NCI-H748 (cell line): ENCODE data around the gene ARID3B.

Source experiments
- DNase-seq: peaks from one replicate; lab custom pipeline; 2025; ENCODE audit not compliant: unreplicated experiment; lab: John Stamatoyannopoulos, UW

Gene ARID3B

DNA sequence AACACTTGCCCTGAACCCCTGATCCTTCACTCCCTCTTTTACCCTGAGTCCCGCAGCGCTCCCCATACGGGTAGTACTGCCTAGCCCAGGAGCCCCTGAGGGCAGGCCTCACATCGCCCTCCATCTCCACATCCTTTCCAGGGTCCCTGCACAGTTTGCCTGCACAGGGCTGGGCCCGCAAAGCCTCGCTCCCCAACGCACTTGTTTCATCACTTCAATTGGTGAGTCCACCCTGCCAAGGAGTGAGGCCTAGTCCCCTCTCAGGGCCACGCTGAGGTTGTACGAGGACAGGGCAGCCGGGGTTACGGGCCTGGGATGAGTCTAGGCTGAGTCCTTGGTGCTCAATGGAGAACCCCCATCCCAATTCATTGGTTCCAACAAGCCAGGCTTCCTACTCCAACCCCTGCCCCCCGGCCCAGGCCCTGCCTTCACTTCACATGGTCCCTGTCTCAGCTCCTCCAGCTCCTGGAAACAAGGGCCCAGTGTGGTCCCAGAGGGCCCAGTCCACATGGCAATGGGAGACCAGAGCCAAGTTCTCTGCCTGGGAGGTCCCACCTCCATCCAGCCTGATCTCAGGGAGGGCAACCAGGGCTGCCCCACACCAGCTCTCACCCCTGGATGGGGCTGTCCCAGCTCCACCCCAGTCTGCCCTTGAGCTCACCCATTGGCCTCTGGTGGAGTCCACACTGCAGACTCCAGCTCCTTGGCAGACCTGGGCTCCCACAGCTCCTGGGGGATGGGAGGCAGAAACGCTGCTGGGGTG lies 62.2 kb downstream of the ARID3B start:
- DNase-seq, result no peak

DNA sequence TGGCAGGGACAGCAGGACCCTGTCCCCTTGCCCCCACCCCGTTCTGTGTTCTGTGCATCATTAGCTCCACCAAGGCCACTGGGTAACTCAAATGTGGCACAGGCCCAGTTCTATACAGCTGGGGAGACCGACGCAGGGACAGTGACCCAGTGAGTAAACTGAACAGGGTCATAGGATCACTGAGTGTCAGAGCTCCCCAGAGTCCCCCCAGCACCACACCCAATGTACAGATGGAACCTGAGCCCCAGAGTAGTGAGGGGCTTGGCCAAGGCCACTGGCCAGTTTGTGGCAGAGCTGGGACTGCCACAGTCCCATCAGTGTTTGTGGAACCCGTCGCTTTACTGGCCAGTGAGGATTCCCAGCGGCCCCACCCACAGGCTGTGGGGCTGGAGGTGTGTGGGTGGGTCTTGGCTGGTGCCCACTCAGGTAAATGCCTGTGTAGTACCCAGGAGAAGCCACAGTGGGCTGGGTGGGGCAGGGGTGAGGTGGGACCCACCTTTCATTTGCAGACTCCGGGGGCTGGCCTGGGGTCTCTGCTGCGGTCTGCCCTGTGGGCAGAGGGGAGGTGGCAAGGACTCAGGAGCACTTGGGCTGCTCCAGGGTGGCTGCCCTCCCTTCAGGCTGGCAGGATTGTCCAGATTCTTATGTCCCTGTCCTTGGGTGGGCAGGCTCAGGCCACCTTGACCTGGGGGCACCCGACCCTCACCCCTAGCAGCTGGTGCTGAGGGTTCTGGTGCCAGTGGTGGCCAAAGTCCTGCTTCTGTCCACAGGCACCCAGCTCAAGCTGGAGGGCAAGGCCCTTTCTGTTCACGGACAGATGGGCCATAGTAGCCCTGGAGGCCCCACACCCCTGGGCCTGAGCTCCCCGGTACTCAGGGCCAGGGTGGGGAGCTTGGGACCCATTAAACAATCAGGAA lies 63.0 kb downstream of the ARID3B start:
- DNase-seq, result no peak

DNA sequence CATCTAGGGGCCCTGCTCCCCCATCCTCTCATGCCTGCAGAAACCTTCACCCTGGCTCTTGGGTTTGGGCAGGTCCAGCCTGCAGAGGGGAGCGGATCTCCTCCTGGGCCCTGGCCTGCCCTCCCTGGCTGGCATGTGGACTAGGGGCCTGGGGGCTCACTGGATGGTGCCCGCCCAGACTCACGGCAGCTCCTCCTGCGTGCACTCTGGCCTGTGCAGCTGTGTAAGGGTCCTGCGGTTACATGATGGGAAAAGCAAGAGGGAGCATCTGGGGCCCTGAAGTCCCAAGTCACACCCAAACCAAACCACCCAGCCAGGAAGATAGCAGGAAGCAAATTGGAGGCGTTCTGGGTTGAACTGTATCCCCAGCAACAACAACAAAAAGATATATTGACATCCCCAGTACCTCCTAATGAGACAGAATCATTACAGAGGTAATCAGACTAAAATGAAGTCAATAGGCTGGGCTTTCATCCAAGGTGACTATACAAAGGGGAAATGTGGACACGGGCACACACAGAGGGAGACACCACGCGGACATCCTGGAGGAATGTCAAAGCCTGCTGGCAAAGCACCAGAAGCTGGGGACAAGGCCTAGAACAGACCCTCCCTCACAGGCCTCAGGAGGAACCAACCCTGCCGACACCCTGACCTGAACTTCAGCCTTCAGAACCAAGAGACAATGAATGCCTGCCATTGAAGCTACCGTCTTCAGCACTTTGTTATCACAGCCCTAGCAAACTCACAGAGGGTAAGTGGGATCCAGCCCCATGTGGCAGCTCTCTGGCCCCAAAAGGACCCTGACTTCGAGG lies 64.2 kb downstream of the ARID3B start:
- peak; percentile 73 for DNase-seq

DNA sequence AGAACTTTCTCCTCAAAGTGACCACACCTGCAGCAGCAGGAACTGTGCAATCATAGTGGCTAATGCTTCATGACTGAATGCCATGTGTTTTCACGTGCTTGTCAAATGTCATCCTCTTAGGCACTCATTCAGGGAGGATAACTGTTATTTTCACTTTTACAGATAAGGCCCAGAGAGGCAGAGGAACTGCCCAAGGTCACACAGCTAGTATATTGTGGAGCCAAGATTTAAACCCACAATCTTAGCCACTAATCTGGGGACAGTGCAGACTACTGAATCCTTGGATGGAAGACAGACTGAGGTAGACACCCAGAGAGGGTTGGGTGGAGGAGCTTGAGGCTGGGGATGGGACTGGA lies 64.8 kb downstream of the ARID3B start:
- DNase-seq, result no peak

DNA sequence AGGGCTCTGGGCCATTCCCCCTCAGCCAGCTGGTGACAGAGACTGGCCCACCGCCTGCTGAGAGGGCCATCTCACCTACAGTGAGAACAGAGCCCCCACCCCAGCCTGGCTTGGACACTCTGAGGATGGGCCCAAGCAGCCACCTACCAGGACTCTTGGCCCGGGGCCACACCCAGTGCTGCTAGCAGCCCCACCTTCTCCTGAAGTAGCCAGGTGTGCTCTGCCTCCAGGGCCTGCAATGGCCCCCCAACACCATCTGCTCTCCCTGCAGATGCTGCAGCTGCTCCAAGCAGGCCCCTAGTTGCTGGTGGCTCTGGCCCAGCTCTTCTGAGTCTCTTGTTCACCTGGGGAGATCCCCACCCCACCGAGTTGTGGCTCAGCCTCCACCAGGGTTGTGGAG lies 67.8 kb downstream of the ARID3B start:
- DNase-seq, result peak; percentile 4

DNA sequence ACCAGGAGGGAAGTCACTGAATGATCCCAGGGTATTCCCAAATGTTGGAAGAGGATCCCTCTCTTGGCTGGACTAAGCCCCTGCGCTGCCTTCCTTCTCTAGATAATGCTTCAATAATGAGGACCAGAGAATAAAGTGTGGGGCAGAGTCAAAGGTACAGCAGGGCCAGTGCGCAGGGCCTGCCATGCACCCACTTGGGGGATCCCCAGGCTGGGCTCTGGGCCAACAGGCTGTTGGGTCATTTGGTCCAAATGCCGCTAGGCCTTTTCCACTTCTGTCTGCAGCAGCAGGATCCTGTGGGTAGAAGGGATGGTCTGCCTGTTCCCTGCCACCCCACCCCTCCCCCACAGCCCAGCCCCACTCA lies 68.9 kb downstream of the ARID3B start:
- no peak for DNase-seq

DNA sequence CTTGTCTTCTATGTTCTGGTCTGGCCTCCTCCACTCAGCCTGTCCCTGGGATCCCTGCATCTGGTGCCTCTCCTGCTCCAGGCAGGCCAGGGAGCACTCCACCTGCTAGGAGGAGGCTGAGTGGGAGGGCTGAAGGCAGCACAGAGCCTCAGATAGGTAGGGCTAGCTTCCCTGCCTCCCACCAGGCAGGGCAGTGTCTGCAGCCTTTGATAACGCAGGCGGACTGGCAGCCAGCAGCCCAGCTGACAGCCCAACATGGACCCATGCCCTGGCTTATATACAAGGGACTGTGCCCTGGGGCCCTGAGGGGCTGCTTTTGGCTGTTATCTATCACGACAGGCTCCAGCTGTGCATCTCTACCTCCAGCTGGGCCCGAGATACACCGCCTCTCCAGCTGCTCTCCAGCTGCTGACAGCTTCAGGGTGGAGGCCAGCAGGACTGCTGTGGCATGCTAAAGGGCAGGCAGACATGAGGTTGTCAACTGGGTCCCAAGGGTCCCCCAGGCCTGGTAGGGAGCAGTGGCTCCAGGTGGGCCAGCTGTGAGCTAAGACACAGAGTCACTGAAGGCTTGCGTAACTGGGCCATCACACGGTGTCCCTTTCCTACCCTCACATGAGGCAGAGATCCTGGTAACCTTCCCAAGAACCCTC lies 69.4 kb downstream of the ARID3B start:
- no peak for DNase-seq

DNA sequence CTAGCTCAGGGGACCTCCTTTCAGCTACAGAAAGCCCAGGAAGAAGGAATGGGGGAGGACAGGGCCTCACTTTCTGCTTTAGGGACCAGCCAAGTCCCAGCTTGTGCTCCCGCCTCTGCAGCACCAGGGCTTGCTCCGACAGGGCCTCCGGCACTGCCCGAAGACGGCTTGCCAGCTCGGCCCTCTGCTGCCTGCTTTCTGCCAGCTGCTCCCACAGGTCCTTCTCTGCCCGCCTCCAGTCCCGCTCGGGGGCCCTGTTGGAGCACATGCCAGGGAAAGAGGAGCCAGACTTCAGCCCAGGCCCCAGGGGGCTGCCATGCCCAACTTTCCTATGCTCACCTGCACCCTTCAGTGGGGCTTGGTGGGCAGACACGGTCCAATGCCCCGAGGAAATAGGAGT lies 70.3 kb downstream of the ARID3B start:
- no peak for DNase-seq

DNA sequence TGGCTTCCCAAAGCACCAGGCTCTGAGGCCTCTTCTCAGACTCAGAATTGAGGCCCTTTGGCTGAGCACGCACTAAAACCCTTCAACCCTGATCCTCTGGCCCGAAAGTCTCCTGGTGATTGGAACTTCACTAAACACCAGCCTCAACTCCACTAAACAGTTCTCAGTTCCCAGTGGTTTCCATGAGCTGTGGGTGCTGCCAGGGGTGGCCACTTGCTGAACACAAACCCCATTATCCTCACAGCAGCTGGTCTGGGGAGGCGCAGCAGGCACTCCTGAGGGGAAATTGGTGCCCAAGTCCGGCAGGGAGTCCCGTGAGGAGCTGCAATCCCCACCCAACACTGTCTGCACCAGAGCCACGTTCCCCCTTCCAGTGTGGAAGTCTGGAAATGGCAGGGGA lies 70.8 kb downstream of the ARID3B start:
- no peak for DNase-seq

DNA sequence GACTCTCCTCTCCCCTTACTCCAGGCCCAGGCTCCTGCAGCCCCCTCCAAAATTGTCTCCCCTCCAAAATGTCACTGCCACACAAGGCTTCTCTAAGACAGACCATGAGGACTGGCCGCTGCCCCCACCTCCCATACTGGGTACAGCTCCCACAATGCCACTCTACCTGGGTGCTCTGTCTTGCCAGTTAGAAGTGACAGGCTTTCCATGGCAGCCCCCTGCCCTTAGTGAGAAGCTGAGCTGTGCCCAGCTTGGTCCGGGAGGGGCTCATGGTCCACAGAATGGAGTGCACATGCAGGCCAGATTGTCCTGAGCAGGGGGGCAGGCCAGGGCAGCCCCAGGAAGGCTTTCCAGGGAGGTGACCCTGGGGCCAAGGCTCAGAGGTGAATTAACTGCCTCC lies 71.7 kb downstream of the ARID3B start:
- no peak for DNase-seq

DNA sequence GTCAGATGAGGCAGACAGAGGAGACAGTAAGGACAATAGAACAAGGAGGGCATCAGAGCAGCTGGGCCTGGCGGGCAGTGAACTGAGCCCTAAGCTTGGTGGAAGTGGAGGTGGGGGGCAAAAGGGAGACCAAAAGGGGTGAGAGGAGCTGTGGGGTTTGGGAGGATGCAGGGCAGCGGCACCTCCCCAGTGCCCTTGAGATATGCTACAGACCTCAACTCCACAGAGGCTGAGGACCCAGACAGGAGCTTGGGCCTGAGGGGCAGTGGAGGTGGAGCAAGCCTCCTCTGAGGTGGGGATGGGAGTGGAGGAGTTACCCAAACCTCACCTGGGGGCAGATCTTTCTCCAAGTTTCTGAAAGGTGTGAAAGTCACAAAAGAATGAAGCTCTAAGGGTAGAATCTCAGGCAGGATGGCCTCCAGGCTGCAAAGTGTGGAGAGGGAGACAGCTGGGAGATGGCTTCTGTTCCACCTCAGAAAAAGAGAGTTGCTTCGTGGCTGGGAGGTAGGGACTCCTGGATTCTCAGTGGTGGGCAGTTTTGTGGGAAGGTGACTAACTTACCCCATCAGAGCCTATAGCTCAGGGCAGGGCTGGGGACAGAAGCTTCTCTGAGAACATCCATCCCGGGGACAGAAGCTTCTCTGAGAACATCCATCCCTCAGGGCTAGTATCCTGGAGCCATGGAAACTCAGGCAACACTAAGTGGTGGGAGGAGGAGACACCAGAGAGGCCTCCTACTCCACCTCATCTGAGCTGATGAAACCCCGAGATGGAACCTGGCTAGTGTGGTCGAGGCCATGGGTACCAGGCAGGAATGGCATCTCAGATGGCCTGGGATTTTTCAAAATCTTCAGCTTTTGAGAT lies 72.3 kb downstream of the ARID3B start:
- DNase-seq, result no peak

DNA sequence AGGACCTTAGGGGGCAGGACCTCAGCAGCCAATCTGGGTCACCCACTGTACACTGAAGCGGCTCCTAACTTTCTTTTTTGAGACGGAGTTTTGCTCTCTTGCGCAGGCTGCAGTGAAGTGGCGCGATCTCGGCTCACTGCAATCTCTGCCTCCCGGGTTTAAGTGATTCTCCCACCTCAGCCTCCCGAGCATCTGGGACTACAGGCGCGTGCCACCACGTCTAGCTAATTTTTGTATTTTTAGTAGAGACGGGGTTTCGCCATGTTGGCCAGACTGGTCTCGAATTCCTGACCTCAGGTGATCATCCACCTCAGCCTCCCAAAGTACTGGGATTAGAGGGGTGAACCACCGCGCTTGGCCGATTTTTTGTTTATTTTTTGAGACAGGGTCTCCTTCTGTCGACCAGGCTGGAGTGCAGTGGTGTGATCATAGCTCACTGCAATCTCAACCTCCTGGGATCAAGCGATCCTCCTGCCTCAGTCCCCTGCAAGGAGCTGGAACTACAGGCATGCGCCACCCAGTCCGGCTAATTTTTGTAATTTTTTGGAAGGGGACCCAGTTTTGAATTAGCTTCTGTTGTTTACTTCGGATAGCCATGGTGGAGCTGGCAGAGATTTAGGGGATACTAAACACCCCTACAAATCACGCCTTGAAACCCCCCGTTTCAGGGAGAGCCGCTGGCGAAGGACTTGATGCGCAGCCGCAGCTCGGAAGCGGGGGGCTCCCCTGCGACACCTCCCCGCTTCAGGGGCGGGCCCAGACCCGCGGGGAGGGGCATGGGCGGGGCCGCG lies 73.1 kb downstream of the ARID3B start:
- no peak for DNase-seq

DNA sequence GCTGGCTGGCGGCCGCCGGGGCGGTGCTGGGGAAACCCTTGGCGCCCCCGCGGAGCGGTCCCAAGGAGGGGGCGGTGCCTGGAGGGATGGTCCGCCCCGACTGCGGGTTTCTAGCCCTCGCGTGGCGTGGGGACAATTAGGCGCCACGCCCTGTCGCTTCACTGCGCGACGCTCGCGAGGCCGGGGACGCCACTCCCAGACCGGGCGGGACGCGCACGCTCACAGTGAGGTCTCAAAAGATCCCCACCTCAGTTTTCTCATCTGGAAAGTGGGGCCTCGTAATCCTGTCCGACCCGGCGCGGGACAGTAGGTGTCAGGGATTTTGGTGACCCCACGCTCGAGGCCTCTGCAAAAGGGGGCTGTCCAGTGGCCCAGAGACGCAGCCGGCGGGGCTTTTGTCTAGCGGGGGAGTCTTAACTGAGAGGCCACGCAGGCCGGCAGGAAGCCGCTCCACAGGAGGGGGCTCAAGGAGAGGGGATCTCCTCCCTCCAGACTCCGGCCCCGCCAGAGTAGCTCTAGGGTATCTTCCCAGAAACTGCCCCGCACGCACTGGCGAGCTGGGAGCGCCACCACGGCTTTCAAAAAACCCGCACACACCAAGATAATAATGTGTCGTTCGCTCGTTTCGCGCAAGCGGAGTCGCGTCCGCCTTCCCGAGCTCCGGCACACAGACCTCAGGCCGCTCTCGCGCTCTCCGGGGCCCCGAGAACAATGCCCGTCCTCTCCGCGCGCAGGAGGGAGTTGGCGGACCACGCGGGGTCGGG lies 73.9 kb downstream of the ARID3B start:
- DNase-seq, result peak; percentile 74

DNA sequence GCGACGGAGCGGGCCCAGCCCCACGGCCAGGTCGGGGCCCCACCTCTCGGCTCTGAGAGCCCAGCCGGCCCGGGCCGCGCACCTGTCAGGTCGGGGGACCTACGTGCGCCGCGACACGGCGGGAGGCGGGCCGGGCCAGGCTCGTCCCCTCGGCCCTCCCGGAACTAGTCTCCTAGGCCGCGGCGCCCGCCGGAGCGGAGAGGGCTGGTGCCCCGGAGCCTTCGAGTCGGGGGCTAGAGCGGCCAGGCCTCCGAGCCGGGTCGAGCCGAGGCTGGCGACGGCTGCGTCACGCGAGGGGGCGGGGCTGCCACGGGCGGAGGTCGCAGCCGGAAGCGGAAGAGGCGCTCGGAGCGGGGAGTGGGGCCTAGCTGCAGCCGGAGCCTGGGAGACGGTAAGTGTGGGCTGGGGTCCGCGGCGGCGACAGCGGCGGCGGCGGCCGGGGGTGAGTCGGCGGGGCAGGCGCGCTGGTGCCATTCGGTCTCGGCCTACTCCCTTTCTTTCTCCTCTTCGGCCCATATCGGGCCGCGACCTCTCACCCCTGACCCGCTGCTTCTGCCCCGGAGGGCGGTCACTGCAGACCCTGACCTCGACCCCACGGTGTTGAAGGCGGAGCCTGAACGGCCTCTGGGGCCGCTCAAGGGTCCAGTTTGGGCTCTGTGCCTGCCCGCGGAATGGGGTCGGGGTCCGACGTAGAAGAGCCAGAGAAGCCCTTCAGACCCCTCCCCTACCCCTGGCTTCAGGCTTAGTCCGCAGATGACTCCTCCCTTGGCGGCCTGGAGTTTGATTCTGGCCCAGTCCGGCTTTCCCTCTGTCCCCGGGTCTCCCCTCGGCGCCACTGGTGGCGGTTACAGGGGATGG lies 74.7 kb downstream of the ARID3B start, which contains the start of gene CLK3:
Gene CLK3, plus strand, starts transcription at position 329 of the 858 bp plus-strand sequence. CDS start 3,361 bp downstream, outside the sequence.
- DNase-seq, result peak; percentile 95

DNA sequence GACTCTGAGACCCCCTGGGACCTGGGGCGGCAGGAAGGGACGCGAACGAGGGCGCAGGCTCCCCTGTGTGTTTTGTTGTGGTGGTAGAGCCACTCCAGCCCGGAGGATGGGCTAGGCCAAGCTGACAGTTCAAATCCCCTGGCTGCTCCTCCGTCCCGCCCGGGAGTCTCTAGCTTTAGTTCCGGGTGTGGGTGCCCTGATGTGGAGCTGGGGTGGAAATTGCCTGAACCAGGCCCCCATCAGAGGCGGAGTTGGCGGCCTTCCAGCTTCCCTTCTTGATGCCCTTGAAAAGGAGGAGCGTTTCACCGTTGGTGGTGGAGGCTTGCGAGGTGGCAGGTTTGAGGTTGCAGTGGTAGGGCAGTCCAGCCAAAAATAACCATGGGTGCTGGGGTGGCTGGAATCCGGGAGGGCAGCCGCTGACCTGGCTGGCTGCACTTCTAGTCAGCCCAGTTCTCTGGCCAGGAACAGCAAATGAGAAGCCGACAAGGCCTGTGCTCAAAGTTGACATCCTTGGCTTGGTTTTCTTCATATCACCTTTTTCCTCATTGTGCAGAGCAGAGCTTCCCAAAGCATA lies 75.4 kb downstream of the ARID3B start:
- peak; percentile 20 for DNase-seq

DNA sequence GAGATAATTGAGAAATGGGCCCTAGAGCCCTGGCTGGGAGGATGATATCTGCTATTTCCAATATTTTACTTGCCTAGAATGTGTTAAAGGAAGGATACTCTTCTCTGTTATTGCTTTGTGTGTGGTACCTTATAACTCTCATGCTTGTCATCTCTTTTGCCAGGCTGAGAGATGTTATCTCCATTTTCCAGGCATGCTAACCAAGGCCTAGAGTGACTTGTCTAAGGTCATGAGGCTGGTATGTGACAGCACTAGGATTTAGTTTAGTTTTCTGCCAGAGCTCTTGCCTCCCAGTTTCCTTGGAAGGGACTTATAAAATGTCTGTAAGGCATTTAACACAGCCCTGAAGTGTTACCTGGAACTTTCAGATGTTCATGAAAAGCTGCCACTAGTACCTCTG lies 76.0 kb downstream of the ARID3B start:
- no peak for DNase-seq
